ENCODE data around the gene CCDC30.
"Not testable (repeated sequence)": the region's sequence is repeated elsewhere in the genome, so short reads cannot be mapped to it uniquely, and the experiment has no call there.

The CCDC30 gene

DNA sequence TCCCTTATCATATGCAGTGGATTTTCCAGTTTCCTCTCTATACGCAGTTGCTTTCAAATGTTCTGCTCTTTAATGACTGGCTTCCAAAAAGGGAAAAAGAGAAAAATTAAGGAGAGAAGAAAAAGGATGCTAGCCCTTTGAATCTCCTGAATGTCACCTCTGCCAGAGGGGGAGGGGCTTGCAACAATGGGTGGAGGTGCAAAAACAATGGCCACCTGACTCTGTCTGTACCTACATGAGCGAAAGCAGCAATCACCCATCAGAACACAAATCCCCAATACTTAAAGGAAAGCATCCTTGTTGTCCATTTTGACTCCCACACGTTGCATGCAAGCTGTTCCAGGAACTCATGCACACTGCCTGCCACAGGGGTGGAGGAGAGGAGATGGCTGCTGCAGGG is 61.2 kb downstream of the CCDC30 start:
- no peak for DNase-seq (ENCODE audit: low read depth in 2 of 2)

DNA sequence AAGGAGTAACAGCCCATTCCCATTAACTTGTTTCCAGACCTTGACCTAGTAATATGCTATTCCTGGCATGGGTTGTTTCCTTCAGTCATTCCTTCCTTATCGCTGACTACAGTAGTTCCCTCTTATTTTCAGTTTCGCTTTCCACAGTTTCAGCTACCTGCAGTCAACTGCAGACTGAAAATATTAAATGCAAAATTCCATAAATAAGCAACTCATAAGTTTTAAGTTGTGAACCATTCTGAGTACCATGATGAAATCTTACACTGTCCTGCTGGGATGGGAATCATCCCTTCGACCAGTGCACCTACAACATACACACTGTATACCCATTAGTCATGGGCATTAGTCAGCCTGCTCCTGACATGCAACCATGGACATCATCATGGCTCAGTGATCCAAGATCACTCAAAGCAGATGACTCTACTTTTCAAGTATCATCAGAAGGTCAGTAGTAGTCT is 66.7 kb downstream of the CCDC30 start:
- DNase-seq (ENCODE audit: low read depth in 2 of 2): no peak

DNA sequence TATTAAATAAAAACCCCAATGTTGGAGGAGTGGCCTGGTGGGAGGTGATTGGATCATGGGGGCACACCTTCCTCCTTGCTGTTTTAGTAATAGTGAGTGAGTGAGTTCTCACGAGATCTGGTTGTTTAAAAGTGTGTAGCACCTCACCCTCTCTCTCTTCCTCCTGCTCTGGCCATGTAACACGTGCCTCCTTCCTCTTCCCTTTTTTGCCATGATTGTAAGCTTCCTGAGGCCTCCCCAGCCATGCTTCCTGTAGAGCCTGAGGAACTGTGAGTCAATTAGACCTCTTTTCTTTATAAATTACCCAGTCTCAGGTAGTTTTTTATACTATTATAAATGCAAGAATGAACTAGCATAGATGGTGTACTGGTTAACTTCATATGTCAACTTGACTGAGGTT is 68.0 kb downstream of the CCDC30 start:
- no peak for DNase-seq (ENCODE audit: low read depth in 2 of 2)

DNA sequence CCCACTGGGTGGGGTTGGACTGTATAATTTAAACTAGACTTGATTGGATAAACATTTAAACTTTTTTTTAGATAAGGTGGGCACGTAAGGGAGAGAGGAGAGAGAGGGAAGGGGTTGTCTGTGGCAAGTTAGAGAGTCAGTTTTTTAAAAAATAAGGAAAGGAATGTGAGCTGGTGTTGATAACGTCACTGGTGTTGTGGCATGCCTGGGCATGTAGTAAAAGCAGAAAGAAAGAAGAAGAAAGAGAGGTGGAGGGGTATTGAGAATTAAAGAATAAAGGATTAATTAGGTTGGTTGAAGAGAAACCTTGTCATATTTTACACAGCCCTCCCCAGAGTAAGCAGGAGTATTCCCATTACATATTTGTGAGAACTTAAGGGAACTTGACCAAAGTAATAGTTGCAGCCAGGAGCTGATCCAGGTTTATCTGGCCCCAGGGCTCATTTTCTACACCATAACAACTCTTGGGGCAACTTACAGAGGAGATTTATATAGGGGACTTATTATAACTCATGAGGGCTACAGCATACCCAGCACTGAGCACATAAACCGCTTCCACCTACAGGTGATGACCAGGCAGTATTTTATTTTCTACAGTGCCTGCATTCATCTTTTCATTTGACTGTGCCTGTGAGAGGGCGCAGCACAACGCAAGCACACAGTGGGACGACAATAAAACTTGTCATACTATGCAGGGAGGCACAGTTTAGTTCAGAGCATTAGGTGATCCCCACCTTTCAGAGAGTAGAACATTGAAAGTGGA is 70.2 kb downstream of the CCDC30 start:
- no peak for DNase-seq (ENCODE audit: low read depth in 2 of 2)

DNA sequence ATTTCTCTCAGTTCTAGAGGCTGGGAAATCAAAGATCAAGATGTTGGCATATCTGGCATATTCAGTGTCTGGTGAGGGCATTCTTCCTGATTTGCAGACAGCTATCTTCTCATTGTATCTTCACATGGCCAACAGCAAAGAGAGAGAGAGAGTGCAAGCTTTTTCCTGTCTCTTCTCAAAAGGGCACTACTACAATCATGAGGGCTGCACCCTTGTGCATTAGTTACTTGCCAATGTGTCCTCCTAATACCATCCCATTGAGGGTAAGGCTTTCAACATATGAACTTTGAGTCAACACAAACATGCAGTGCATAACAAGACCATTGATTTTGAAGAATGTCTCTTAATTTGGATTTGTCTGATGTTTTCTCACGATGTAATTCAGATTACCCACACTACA is 78.0 kb downstream of the CCDC30 start:
- DNase-seq (ENCODE audit: low read depth in 2 of 2): no peak

DNA sequence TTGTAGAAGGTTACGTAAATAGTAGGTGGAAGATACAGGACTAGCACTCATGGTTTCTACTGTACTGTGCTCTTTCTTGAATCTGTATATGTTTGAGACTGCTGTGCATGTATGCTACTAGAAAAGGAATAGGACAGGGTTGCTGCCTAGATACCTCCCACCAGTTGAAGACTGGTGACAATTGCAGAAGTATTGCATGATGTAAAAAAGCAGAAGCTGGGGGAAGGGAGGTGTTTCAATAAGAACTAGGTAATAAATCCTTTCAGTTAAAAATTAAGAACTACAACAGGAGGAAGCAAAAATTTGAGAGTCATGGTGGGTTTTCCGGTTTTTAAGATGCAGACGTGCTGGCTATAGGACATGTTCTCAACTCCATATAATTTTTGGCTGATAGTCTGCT is 88.1 kb downstream of the CCDC30 start:
- no peak for DNase-seq (ENCODE audit: low read depth in 2 of 2)

DNA sequence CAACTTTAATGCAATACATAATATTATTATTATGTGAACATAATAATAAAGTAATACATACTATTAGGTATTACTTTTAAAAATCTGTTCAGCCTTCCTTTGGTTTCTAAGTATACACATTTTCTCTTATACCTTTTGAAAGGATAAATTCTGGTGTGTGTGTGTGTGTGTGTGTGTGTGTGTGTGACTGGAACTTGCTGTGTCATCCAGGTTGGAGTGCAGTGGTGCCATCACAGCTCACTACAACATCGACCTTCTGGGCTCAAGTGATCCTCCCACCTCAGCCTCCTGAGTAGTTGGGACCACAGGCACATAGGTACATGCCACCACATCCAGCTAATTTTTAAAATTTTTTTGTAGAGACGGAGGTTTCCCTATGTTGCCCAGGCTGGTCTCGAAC is 88.5 kb downstream of the CCDC30 start:
- DNase-seq (ENCODE audit: low read depth in 2 of 2): no peak

DNA sequence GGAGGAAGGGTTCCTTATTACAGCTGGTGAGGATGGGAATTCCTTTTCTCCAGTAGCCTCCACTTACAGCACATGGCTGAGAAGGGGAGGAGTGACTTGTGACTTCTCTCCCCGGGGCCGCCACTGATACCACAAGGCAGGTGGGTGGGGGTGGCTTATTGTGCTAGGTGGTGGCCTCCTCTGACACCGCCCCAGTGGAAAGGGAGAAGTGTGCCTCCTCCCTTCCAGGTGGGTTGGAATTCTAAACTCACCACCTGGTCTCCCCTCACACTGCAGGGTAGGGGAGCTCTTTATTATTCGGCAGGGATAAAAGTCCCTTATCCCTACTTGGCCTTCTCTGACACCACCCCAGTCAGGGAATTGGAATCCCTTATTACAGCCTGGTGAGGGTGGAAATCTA is 89.5 kb downstream of the CCDC30 start:
- DNase-seq (ENCODE audit: low read depth in 2 of 2): no peak

DNA sequence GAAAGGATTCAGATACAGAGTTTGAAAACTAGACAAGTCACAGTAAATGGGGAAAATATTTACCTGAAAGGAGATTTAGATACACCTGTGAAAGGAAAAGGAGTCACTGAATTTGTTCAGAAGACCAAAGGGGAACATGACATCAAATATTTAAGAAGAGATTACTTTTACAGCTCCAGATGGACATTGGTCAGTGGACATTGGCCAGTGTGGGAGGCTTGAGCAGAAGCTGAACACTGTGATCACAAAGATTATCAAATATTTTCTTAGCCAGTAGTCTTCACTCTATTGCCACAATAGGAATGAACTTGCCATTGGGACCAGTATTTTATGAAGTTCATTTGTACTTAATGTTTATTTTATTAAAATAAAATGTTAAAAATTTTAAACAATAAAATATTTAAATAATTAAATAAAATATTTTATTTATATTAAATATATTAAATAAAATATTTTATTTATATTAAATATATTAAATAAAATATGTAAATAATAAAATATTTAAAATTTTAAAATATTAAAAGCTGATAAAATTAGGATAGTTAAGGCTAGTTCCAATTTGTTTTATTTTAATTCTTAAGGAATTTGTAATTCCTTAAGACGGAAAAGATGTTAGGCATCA is 94.3 kb downstream of the CCDC30 start:
- no peak for DNase-seq (ENCODE audit: low read depth in 2 of 2)

DNA sequence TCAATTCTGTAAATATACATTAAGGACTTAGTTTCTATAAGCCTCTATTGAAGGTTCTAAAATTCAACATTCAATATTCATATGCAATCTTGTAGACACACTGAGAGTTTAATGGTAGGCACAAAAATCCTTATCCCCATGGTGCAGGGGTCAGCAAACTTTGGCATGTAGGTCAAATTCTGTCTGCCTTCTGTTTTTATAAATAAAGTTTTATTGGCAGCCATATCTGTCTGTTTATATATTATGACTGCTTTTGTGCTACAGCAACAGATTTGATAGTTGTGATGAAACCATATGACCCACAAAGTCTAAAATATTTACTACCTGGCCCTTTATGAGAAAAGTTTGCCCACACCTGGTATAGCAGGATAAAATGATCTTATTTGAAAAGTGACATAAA is 104.0 kb downstream of the CCDC30 start:
- no peak for DNase-seq (ENCODE audit: low read depth in 2 of 2)

DNA sequence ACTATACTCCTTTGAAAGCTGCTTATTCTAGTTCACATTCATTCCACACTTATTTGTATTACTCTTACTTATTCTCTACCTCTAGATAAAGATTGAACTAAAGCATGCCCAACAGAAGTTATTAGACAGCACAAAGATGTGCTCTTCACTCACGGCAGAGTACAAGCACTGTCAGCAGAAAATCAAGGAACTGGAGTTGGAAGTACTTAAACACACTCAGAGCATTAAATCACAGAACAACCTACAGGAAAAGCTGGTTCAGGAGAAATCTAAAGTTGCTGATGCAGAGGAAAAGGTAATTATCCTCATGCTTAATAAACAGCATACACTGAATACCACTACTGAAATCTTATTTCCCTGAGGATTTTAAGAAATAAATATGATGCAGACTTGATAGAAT is 113.8 kb downstream of the CCDC30 start:
- no peak for DNase-seq (ENCODE audit: low read depth in 2 of 2)

DNA sequence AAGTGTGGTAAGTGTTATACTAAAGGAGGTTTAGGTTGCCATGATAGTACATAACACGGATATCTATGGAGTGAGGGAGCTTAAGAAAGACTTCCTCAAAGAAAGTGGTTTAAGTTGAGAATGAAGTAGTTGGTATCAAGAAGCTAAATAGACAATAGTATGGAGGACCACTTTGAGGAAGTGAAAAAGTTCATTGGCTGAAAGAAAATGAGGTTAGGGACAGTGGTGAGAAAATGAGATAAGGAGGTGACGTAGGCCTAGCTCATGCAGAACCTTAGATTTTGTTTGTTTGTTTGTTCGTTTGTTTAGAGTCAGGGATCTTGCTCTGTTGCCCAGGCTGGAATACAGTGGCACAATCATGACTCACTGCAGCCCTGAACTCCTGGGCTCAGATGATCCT is 122.9 kb downstream of the CCDC30 start:
- no peak for DNase-seq (ENCODE audit: low read depth in 2 of 2)

DNA sequence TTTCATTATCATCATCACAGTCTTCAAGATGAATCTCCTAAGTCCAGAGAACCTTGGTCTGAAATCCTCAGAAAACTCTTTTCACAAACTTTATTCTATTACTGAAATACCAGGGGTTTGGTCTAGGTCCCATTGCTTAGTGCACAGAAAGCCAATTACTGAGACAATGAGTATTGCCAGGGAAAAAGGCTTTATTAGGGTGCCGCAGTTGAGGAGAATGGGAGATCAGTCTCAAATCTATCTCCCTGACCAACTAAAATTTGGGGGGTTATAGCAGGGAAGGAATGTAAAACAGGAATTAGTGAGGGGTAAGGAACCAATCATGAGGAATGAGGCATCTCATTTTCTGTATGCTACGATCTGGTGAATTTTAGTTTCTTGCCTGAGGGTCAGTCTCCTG is 124.7 kb downstream of the CCDC30 start:
- no peak for DNase-seq (ENCODE audit: low read depth in 2 of 2)

DNA sequence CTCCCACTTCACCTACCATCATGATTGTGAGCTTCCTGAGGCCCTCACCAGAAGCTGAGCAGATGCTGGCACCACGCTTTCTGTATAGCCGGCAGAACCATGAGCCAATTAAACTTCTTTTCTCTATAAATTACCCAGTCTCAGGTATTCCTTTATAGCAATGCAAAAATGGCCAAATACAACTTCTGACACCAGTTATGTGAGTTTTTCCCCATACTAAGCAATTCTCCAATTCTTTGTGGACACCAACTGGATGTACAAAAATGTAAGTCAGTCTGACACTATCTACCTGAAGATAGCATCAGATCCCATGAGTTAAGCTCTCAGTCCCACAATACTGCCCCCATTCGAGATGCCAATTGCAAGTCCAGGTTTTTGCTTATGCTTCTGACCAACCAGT is 129.7 kb downstream of the CCDC30 start:
- no peak for DNase-seq (ENCODE audit: low read depth in 2 of 2)

DNA sequence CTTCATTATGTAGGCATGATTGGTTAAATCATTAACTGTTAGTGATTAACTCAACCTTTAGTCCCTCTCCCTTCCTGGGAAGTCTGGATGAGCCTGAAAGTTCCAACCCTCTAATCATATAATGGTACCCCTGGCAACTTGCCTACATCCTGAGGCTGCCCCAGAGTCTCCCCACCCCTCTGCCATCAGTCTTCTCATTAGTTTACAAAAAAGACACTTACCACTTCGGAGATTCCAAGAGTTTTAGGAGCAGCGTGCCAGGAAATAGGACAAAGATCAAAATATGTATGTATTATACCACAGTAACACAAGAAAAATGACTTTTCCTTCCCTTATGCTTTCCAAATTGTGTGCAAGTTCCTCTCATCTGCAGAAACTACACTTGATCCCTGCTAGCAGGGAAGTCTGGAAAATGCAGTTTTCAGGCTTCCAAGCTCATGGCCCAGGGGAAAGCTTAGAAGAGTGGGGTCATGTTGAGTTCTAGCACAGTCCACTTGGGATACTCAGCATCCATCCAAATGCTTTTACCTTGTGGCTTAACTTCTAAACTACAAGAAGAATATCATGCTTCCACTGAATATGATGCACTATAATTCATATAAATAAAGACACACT is 130.5 kb downstream of the CCDC30 start:
- no peak for DNase-seq (ENCODE audit: low read depth in 2 of 2)

DNA sequence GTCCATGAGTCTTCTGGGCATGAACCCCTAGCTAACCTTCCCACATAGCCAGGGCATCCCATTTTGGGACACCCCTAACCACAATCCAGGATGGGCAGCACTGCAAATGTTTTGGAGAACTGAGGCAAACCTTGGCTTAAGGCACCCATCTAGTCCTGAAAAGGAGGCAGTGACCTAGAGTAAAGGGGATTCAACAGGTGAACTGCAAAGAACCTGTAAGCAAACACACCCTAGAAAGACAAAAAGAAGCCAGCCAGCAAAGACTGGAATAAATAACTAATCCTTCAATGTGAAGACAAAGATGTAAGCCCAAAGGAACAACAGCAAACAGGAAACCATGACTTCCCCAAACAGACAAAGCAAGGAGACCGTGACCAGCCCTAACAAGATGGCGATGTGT is 138.4 kb downstream of the CCDC30 start:
- DNase-seq (ENCODE audit: low read depth in 2 of 2): no peak

DNA sequence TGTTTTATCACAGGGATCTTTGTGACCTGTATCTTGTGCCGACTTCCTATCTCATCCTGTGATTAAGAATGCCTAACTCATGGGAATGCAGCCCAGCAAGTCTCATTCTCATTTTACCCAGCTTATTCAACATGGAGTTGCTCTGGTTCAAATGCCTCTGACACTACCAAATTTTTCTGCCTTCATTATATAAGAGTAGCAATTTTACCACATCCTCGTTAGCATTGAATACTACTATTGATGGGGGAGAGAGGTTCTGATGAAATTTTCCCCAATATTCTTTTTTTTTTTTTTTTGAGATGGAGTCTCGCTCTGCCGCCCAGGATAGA is 150.7 kb downstream of the CCDC30 start:
- no peak for DNase-seq (ENCODE audit: low read depth in 2 of 2)

DNA sequence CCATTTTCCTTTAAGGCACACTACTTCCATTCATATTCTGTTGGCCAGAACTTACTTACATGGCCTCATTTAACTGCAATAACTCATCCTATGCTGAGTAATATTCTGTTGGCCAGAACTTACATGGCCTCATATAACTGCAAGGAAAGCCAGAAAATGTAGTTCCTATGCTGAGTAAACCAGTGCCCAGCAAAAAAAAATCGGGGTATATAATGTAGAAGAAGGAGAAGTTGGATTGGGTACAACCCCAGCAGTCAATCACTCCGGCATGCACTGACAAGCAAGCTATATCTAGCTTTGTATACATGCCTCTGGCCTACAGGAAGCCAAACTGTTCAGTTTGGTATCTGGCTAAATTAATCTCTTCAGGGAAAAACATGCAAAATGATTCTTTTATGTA is 155.8 kb downstream of the CCDC30 start:
- no peak for DNase-seq (ENCODE audit: low read depth in 2 of 2)

DNA sequence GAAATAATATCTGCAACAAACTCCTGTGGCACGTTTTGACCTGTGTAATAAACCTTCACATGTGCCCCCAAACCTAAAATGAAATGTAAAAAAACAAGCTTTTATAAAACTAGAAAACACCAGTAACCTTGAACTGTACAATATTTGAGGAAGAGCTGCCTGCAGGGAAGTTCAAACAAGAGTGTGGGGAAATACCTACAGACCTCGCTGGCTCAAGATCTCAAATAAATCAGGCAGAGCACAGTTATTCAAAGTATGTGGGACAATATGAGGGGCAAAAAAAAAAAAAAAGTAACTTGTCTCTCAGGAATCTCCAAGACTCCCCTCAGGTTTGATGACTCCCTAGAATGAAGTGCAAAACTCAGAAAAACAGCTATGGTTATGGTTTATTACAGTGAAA is 157.2 kb downstream of the CCDC30 start:
- no peak for DNase-seq (ENCODE audit: low read depth in 2 of 2)

DNA sequence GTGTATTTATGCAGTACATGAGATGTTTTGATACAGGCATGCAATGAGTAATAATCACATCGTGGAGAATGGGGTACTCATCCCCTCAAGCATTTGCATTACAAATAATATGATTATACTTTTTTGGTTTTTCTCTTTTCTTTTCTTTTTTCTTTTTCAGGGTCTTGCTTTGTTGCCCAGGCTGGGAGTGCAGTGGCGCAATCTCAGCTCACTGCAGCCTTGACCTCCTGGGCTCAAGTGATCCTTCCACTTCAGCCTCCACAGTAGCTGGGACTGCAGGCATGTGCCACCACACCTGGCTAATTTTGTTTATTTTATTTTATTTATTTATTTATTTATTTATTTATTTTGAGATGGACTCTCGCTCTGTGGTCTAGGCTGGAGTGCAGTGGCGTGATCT is 158.1 kb downstream of the CCDC30 start:
- DNase-seq (ENCODE audit: low read depth in 2 of 2): not testable (repeated sequence)

DNA sequence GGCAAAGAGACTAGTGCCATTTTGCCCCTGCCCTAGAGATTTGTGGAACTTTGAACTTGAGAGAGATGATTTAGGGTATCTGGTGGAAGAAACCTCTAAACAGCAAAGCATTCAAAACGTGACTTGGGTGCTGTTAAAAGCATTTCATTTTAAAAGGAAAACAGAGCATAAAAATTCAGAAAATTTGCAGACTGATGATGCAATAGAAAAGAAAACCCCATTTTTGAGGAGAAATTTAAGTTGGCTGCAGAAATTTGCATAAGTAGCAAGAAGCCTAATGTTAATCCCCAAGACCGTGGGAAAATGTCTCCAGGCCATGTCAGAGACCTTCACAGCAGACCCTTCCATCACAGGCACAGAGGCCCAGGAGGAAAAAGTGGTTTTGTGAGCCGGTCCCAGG is 164.1 kb downstream of the CCDC30 start:
- not testable (repeated sequence) for DNase-seq (ENCODE audit: low read depth in 2 of 2)

DNA sequence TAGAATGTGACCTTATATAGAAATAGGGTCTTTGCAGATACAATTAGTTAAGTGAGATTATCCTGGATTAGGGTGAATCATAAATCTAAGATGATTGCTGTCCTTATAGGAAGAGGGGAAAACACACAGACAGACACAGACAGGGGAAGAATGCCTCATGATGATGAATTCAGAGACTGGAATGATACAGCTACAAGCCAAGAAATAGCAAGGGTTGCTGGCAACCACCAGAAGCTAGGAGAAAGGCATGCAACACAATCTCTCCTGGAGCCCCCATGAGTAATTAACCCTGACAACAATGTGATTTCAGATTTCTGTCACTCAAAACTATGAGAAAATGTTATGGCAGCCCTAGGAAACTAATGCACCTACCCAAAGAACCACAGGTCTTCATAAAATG is 176.0 kb downstream of the CCDC30 start:
- DNase-seq (ENCODE audit: low read depth in 2 of 2): no peak

DNA sequence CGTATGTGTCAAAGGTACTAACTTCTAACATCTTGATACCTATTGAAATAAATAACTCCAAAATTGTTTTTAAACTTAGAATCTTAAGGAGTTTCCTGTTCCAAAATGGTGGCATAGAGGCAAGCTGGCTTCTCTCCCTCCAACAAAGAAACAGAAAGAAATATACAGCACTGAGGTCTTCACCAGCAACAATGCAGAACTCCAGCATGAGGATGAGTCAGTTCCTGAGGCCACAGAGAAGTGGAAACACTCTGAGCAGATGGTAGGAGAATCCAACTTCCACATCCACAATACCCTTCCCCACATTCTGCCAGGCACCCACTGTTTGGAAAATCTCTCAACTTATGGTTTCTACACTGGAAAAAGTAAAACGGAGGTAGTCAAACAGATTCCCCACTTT is 183.0 kb downstream of the CCDC30 start:
- DNase-seq (ENCODE audit: low read depth in 2 of 2): no peak
